GM18517 (cell line): ENCODE data around the gene TBC1D23.
A peak's percentile ranks its signal among the peaks of the same experiment; 100 is the strongest.
"Not testable (repeated sequence)": the region's sequence is repeated elsewhere in the genome, so short reads cannot be mapped to it uniquely, and the experiment has no call there.

Source experiments
- ATAC-seq: cut with Tn5 transposase; IDR thresholded peaks from one replicate; pipeline ENCODE4 v1.9.1; 2021; ENCODE audit warnings: mild to moderate bottlenecking, moderate library complexity; ENCODE audit not compliant: unreplicated experiment

The TBC1D23 gene

DNA sequence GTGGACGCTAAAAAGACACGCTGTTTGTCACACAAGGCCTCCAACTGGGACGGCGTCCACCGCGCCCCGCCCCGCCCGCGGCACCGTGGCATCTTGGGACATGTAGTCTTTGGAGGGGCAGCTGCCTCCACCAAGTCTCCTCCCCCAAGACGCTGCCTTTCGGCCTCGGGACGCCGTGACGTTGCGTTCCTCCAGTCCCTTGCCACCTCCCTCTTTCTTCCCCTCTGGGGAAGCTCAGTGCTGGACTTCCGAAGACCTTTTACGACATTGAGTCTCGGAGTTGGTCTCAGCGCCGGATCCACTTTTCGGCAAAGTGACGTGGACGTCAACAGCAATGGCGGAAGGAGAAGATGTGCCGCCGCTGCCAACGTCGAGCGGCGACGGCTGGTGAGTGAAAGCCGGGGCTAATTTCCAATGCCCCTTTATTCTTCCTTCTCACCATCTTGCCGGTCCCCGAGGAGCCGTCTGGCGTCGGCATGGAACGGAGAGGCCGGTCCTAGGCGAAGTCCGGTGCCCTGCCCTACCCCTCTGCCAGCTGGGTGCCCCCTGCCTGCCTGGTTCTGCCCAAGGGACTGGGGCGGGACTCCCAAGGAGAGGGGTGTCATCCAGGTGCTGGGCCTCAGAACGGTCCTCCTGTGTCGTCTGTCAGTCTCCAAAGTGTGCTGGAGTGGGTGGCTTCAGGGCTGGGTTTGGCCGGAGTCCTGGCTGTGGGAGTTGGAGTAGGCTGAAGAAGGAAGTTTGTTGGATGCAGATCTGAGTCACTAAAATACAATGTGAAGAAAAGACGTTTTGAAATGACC, at the start of gene TBC1D23:
TSS of gene TBC1D23 (plus strand) at position 308 of the 800 bp plus-strand sequence. CDS start at position 335, 27 bp downstream.
- ATAC-seq: peak; percentile 100

- ATAC-seq: no peak
These were observed 46.8 kb upstream of the TBC1D23 start for GRCh38 chr3:100213891-100214573.

DNA sequence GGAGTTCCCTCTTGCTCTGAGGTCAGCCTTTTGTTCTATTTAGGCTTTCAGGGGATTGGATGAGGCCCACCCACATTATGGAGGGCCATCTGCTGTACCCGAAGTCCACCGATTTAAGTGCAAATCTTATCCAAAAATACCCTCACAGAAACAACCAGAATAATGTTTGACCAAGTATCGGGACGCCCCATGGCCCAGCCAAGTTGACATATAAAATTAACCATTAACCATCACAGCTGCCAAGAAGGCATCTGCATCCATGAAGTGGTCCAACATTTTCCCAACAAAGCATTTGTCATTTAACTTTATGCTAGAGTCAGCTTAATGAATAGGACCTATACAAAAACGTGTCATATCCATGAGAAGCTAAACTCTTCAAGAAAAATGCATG, 46.2 kb upstream of the TBC1D23 start:
- ATAC-seq: no peak

GRCh38 chr3:100216713-100217112, 44.1 kb upstream of the TBC1D23 start:
- no peak for ATAC-seq

DNA sequence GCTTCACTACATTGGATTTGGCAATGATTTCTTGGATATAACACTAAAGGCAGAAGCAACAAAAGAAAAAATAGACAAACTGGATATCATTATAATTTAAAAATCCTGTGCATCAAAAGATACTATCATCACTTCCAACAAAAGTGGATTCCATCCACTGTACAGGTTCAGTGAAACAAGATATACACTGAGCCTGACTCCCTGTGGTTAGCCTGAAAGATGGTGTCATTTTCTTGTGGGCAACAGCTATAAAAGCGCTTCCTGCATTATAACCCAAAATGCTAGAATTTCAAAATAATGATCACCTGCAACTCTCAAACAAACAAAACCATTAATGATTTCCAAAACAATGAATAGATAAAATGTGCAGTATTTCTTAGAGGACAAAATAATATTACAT, 39.6 kb upstream of the TBC1D23 start:
- ATAC-seq: no peak

DNA sequence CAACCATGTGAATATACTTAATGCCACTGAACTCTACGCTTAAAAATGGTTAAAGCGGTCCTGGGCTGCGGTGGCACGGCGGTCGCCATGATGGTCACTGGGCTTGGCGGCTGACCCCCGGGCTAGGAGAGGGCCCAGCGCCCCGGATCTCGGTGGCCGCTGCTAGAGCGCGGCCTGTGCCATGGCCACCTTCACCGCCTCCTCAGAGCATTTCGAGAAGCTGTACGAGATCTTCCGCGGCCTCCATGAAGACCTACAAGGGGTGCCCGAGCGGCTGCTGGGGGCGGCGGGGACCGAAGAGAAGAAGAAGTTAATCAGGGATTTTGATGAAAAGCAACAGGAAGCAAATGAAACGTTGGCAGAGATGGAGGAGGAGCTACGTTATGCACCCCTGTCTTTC, 35.6 kb upstream of the TBC1D23 start:
- no peak for ATAC-seq

GRCh38 chr3:100225883-100226282, 34.9 kb upstream of the TBC1D23 start:
- ATAC-seq: no peak

DNA sequence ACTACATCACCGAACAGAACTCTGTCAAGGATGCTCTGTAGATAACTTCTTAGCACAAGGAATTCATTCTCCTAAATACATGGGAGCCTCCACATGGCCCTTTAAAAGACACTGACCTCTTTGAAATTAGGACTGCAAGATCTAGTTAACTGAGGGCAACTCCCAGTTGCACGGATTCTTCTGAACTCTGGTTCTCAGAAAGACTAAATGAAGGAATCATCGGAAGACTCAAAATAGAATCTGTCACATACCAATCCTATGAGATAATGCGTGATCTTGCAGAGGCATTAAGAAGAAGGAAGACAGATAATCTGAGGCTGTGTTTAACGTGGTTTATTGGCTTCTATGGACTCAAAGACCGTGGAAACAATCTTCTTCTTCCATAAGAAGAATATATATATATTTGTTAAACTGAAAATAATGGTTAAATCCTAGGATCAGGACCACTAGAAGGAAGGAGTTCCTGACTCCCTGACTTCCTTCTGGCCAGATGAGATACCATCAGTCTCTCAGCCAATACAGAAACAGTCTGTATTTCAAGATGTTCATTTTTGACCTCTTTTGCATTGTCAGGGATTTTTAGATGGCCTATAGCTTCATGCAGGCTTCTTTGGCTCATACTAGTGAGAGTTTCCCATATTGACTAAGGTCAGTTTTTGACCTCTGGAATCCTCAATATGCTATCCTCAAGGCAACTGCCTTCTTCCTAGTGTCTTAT, 33.9 kb upstream of the TBC1D23 start:
- no peak for ATAC-seq

- ATAC-seq: no peak
These were observed 33.3 kb upstream of the TBC1D23 start for GRCh38 chr3:100227511-100227921.

DNA sequence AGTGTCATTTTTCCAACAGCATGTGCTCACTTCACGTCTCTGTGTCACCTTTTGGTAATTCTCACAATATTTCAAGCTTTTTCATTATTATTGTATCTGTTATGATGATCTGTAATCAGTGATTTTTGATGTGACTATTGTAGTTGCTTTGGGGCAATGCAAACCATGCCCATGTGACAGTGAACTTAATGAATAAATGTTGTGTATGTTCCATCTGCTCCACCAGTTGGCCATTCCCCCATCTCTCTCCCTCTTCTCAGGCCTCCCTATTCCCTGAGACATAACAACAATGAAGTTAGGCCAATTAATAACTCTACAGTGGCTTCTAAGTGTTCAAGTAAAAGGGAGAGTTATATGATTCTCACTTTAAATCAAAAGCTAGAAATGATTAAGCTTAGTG, 32.5 kb upstream of the TBC1D23 start:
- no peak for ATAC-seq

- not testable (repeated sequence) for ATAC-seq
These were observed 31.6 kb upstream of the TBC1D23 start for GRCh38 chr3:100229188-100229587.

DNA sequence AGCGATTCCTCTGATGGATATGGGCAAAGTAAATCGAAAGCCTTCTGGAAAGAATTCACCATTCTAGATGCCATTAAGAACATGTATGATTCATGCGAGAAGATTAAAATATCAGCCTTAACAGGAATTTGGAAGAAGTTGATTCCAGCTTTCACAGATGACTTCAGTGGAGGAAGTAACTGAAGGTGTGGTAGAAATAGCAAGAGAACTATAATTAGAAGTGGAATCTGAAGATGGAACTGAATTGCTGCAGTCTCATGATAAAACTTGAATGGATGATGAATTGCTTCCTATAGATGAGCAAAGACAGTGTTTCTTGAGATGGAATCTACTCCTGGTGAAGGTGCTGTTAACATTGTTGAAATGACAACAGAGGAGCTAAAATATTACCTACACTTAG, 30.1 kb upstream of the TBC1D23 start:
- ATAC-seq: no peak

DNA sequence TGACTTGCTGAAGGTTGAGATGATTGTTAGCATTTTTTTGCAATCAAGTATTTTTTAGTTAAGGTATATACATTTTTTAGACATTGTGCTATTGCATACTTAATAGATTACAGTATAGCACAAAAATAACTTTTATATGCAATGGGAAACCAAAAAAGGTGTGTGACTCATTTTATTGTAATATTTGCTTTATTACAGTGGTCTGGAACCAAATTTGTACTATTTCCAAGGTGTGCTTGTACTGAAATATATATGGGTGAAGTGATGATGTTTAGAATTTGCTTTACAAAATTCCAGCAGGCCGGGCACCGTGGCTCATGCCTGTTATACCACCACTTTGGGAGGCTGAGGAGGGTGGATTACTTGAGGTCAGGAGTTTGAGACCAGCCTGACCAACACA, 29.1 kb upstream of the TBC1D23 start:
- no peak for ATAC-seq

GRCh38 chr3:100234364-100234763, 26.4 kb upstream of the TBC1D23 start:
- no peak for ATAC-seq

DNA sequence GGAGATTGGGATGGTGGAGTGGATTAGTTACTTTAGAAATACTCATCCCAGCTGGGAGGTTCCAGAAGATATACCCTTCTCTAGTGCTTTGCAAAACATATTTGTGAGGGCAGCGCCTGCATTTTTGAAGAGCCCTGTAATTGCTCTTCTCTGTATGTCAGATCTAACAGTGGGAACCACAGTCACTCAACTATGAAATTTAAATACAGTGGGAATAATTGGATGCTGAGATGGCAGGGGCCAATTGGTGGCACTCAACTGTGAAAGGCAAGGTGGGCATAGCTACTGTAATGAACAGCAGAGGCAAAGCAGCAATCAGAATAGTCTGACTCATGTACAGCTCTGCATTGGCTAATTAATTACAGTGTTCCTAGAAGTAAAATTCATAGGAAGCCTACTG, 22.2 kb upstream of the TBC1D23 start:
- no peak for ATAC-seq

DNA sequence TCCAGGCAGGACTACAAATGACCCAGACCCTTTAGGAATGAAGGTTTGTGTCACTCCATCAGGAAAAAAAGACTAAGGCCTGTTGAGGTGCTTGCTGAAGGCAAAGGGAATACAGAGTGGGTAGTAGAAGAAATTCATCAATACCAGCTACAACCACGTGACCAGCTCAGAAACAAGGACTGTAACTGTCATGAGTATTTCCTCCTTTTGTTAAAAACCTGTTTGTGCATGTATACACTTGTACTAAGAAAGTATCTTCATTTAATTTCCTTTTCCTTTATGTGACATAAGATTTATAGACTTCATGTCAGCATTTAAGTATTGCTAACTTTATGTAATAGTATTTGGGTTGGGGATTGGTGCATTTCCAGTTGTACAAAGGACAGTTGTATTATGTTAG, 18.3 kb upstream of the TBC1D23 start:
- not testable (repeated sequence) for ATAC-seq

DNA sequence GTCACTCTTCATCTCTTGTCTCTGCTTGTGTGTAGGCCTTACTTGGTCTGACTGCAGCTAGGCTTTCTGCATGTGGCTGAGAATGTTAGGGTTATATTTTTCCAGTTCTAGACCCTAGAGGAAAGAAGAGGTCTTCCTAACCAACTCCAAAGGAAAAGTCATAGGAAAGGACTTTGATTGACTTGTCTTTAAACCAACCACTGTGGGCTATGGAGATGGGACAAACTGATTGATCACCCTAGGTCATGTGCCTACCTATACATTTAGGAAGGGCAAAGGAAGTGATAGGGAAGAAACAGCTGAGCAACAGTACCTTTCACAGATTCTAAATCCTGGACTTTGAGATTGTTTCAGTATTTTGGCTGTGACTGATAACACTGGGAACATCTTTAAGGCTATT, 16.5 kb upstream of the TBC1D23 start:
- no peak for ATAC-seq

DNA sequence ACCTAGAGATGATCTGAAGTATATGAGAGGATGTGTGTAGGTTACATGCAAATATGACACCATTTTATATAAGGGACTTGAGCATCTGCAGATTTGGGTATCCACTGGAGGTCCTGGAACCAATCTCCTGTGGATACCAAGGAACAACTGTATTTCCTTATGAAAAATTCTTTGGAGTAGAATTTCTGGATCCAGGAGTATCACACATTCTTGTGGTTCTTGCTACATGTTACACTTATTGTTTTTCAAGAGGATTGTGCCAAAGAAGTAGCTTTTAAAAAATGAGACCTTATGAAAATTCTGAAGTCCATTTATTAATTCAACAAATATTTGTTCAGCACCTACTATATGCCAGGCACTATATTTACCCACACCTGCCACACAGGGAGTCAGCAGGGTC, 15.7 kb upstream of the TBC1D23 start:
- no peak for ATAC-seq

GRCh38 chr3:100245927-100246326, 14.9 kb upstream of the TBC1D23 start:
- ATAC-seq: no peak

DNA sequence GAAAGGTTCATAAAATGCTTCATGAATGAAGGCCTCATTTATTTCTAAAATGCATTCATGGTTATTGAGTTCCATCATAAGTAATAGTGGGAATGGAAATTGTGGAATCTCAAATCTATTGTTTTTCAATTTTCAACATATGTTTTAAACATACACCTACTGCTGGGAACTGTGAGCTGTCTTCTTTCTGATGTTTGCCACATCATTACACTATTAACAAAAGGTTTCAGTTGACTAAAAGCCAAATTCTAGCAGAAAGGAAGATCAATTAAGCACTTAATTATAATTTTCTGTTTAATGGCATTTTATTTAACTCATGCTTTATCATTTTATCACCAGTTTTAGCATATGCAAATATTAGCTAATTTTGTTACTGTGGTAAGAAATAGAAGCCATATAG, 13.8 kb upstream of the TBC1D23 start:
- ATAC-seq: no peak

- no peak for ATAC-seq
These were observed 8.8 kb upstream of the TBC1D23 start for GRCh38 chr3:100252001-100252400.
